Stromal cell of bone marrow (primary cell): ENCODE results near the gene EHMT1.
"Not testable (repeated sequence)": the region's sequence is repeated elsewhere in the genome, so short reads cannot be mapped to it uniquely, and the experiment has no call there.

Experiments
- DNase-seq: peaks from one replicate; pipeline ENCODE4 v3.0.0-alpha.2; 2012; ENCODE audit warnings: low read depth

EHMT1 gene

DNA sequence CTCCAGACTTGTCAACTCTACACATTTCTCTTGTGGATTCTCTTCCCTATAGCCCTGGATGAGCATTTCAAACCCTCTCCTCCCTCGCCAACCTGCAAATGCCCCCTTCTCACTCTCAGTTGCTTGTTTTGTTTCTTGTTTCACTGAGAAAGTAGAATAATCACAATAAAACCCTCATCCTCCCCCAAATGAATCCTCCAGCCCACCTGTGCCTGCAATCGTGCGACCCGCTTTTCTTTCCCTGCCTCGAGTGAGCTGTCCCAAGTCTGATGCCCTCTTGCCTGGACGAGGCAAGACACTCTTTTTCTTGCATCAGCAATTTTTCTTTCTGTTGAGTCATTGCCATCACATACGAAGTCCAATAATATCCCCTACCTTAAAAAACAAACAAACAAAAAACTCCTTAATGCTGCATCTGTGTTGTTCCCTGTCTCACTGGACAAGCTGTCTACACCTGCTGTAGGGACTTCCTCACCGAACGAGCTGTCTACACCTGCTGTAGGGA is 255.1 kb downstream of the EHMT1 start:
- no peak for DNase-seq

DNA sequence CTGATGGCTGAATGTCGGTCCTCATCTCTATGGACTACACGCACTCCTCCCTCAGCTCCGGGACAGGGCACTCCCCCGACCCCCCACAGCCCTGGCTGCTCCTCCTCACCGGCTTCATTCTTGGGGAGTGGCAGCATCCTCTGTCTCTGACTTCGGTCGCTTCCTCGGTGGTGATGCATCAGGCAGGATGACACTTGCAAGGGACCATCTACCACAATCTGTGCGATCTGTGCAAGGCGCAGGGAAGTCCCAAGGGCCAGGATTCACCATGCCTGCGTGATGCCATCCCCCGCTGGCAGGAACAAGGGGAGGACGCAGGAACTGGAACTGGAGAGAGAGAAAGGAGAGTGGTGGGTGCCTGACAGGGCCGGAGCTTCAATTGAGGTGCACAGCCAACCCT is 256.5 kb downstream of the EHMT1 start:
- DNase-seq, result no peak

DNA sequence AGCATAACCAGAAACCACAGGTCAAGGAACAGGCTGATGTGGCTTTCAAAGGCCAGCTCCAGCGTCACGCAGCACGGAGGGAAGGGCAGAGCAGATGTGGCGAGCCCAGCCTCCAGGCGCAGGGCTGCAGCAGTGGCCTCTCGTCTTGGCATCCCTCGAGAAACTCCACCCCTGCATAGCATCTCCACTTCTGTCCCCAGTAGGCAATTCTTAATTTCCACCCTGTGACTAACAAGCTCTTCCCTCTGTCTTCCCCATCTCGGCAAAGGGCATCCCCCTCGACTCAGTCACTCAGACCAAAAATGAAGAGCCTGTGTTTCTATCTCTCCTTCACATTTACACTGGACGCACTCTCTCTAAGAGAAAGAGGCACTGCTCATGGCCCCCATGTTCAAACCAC is 257.0 kb downstream of the EHMT1 start:
- DNase-seq, result no peak

DNA sequence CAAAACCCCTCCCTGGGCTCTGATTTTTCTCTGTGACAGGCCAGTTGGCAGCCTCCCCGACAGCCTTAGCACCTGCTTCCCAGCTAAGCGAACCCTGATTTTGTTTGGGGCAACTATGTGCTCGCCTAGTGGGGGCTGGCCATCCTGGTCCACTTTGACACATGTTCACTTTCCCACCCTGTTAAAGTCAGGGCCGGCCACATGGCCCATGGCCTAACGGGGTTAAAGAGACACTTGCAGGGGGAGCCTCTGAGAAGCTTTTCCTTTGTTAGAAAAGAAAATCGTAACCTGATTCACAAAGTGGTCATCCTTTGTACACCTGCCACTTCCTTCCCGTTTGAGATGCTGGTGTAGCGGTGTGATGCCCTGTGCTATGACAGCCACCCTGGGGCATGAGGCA is 257.5 kb downstream of the EHMT1 start:
- DNase-seq, result no peak

DNA sequence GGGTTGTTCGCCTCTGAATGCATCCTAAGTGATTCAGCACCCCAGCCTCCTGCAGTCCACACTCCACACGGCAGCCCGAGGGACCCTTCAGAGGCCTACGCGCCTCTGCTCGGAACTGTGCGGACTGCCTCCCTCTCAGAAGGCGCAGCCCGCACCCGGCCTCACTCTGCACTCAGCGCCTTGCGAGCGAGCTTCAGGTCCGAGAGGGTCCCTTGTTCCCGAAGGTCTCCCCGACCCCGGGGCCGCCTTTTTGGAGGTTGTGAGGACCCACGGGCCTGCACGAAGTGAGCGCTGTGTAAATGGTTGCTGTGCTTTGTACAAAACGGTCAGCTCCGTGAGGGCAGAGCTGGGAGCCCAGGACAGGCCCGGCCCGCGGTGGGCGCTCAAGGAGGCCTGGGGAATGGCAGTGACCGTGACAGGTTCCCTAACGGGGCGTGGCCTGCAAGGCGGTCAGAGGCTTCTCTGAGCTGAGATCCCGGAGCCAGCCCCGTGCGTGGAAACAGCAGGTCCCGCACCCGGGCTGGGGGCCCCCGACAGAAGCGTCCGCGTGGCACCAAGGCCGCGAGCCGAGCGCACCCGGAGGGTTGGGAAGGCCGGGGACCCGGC is 258.1 kb downstream of the EHMT1 start:
- DNase-seq, result no peak

DNA sequence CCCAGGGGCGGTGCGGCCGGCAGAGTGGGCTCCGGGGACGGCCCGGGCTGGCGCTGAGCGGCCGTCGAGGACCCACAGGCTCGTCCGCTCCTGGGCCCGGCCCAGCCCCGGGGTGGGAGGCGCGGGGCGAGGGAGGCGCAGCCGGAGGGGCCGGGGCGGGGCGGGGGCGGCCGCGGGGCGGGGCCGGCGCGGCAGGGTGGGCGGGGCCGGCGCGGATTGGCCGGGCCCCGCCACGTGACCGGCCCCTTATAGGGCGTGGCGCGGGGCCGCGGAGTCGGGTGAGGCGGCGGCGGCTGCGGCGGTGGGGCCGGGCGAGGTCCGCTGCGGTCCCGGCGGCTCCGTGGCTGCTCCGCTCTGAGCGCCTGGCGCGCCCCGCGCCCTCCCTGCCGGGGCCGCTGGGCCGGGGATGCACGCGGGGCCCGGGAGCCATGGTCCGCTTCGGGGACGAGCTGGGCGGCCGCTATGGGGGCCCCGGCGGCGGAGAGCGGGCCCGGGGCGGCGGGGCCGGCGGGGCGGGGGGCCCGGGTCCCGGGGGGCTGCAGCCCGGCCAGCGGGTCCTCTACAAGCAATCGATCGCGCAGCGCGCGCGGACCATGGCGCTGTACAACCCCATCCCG is 258.8 kb downstream of the EHMT1 start, which contains the start of gene CACNA1B:
Gene CACNA1B, plus strand, starts transcription at position 277 of the 617 bp plus-strand sequence. Its CDS starts 152 bp downstream, at position 429.
- not testable (repeated sequence) for DNase-seq

DNA sequence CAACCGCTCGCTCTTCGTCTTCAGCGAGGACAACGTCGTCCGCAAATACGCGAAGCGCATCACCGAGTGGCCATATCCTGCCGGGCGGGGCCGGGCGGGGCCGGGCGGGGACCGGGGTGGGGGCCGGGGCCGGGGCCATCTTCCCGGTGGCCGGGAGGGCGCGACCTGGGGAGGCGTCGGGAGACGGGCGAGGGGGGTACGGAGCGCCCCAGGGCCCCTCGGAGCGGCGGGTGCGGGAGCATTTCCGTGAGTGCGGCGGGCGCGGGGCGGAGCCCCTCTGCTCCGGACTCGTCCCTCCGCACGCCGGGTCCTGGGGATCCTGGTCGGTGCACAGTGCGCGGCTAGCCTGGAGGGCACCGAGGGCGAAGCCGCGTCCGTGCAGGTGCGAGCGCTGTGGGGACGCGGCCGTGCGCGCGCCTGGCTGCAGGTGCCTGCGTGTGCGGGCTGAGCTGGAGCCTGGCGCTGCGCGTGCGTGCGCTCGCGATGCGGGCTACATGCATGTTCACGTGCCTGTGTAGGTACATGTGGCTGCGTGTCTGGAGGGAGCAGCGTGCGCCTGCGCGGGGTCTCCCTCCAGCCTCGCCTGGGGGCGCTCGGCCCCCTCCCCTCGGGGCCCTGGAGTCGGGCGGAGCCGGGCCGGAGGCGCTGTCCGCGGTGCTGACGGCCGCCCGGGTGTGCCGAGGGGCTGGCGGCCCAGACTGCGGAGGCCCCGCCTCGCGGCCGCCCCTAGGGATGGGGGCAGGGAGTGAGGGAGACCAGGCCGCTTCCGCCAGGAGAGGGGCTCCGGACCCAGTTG is 259.5 kb downstream of the EHMT1 start:
- DNase-seq, result no peak

DNA sequence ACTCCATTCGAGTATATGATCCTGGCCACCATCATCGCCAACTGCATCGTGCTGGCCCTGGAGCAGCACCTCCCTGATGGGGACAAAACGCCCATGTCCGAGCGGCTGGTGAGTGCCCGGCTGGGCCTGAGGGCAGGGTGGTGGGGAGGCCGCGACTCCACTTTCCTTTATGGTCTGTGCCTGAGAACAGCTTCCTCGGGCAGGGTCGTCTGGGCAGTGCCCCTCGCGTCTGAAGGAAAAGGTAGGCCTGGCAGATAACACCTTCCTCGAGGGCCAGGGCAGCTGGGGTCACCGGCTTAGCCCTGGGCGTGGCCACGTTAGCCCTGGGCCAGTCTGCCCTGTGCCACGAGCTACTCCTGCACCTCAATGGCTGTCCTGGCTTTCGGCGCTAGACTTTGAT is 260.2 kb downstream of the EHMT1 start:
- no peak for DNase-seq

DNA sequence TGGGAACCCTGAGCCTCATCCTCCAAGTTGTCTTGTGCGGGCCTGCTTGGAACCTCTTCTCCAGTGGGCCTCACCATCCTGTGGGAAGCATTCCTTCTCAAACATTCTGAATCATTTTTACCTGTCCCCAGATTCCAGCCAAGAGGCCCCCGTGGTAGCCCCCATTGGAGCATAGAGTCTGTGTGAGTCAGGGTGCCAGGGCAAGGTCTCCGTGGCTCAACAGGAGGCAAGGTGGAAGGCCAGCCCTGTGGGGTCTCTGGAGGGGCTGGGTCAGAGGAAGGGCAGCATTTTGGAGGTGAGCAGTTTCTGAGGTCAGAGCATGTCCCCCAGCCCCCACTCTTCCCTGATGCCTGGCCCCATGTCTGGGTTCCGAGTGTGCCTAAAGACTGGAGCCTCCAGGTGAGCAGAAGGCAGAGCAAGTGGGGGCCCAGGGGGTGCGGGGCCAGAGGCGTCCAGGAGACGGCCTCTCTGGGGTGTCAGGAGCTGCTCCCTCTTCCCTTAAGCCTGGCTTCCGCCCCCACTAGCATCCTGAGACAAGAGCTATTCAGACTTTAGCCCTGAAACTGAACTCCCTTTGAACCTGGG is 260.9 kb downstream of the EHMT1 start:
- no peak for DNase-seq

DNA sequence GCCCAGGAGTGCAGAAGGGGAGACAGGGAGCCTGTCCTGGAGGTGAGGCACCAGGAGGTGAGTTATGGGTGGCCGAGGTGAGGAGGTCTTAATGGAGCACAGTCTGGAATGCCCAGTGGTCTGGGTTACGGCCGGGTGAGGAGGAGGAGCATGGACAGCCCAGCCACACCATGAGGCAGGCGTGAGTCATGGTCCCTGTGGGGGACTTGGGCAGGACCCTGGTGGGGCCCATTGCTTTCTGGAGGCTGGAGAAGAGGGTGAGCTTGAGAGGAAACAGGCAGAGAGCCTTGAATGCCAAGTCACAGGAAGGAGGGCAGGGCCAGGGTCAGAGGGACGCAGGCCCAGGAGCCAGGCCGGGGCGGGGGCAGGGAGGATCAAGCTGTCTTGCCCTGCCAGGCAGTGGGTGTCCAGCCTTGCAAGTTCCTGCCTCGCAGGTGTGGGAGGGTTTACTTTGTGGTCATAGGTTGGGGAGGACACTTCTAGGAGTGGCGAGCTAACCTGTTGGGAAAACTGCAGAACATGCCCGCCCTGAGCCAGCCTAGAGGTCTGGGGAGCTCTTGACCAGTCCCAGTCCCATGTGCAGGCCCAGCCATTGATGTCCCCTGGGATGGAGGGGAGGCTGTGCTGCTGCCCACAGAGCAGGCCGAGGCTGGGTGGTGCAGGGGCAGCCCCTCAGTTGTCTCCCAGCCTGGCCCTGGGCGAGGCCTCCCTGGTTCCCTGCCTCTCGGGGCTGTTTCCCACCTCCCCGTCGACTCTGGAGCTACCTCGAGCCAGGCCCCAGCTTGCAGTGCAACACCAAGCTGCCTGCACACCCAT is 261.6 kb downstream of the EHMT1 start:
- DNase-seq, result no peak

DNA sequence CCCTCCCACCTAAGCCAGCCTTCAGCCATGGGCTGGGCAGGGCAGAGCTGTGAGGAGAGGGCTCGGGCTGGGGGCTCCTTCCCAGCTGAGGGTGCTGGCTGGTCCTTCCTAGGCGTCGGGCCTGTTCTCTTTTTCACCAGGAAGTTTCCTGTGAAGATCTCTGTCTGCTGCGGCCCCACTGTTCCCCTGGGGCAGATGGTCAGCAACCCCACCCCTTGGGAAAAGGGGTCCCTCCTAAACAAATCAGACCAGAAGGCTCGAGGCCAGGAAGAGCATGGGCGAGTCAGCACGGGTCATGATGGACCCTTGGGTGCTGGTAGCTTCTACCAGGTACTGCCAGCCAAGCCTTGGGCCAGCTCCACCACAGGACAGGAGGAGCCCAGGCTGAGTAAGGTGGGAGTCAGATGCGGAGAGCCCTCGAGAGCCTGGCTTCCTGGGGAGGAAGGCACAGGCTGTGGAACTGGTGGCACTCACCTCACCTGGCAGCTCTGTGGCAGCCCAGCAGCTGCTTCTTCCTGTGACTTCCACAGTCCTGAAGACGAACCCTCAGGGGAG is 262.2 kb downstream of the EHMT1 start:
- DNase-seq, result no peak

DNA sequence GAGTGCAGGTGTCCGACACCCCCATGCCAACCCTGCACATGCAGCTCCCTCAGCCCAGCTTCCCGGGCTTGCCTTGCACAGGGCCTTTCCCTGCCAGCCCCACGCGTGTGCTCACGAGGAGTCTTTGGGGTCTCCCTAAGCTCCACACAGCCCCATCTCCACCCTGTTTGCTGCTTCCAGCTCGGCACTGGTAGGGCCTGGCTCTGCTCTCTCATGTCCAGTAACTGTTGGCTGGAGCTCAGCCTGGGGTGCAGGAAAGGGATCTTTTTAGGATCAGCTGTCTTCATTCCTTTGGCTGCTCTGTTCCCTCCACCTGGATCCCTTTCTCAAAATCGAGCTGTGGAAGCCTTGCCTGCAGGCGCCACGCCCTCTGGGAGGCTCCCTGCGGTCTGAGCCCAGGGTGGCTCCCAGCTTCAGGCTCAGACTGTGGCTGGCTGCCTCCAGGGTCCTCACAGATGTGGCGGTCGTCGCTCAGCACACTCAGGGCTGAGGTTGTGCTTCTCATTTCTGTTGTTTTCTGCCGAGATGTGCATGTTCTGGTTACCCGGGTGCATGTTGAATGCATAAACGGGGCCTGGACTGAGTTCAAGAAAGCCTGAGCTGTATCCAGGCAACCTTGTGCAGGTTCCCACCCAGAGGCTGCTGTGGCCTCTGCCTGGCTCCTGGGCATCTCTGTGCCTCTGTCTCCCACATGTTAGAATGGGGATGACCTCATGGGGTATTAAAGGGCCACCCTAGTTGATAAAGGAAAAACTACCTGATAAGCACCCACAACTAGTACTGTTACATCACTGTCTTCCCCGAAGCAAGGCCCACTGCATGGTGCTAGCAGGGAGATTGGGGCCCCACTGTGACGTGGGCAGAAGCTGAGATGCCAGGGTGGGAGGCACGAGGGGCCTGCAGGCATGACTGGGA is 263.0 kb downstream of the EHMT1 start:
- DNase-seq, result no peak

DNA sequence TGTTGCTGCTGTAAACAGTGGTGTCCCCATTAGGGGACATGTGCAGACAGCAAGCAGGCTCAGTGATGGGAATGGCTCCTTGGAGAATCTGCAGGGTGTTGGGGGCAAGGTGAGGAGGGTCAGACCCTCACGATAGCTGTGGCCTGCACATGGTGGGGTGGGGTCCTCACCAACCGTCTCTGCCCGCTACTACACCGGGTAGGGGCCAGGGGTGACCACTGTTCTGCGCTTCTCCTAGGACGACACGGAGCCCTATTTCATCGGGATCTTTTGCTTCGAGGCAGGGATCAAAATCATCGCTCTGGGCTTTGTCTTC is 263.7 kb downstream of the EHMT1 start:
- DNase-seq, result no peak

DNA sequence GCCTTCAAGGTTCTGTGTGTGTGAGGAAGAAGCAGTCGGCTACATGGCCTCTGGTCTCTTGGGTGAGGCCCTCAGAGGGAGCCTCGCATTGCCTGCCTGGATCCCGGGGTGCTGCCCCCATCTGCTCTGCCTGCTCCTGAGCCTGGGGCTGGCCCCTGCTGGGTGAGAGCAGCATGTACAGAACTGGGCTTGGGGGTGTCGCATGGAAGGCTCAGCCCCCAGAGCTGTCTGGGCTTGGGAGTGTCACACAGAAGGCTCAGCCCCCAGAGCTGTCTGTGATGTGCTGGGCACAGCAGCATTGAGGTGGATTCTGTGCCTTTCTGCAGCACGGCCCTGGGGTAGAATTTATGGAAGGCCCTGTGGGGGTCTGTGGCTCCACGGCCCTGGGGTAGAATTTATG is 265.2 kb downstream of the EHMT1 start:
- DNase-seq, result not testable (repeated sequence)

DNA sequence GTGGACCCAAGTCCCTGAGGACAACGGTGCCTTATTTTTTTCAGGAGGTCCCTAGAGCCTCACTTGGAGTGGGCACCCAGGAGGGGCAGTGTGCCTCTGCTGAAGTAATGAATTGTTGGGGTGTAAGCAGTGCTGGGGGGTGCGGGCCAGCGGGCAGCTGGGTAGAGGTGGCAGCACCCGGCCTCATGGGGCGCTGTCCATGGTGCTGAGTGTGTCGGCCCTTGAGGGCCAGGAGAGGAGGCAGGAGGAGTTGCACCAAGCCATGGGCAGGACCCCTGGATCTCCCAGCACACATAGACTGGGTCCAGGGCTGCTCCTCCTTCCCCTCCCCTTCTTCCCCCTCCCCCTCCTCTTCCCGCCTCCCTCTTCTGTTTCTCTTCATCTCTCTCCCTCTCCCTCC is 265.7 kb downstream of the EHMT1 start:
- DNase-seq, result not testable (repeated sequence)

DNA sequence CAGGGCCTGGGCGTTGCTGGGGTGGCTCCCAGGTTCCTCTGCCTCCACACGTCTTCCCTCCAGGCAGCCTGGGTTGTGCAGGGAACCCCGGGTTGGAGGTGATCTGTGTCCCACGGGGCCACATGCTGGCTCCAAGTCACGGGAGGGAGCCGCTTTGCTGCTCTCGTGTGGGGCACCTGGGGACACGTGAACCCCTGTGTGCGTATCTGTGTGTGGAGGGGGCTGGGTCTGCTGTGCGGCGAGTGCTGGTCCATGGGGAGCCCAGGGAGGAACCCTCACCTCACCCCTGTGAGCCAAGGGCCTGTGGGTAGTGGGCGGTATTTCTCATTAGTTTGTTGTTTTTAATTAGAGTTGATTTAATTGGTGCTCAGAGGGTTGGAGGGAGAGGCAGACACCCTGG is 266.3 kb downstream of the EHMT1 start:
- not testable (repeated sequence) for DNase-seq
